ENCODE results near the gene UQCC5. TPM values are rescaled to one million over a fixed set of nuclear protein-coding genes. Genes with fewer than 3 reads are reported as not detected.

UQCC5 gene
- total RNA-seq, 1 experiment from 2014 or later: 37.8 TPM

- ChIA-PET CTCF (interaction anchor here (0.8 to 2.1 kb wide), 7 partner anchors 18 to 106 kb away, joined by 3 to 12 read pairs (median 4); partner anchors contain the start of genes STAB1, TNNC1 and UQCC5), POLR2A (interaction anchor here (0.6 to 1.7 kb wide), 2 partner anchors 14 to 1042 kb away, joined by 4 to 5 read pairs; no protein-coding TSS in a partner anchor)
- peaks cover 7% of the 10 kb centered on the region for H3K4me1 Mint-ChIP-seq
- peak overlapping the region; percentile 62 for H3K4me3 Mint-ChIP-seq
- no peak for DNase-seq (ENCODE audit: low spot score)
- H3K9me3 Mint-ChIP-seq: no peaks in the 10 kb centered on the region
- H3K27ac Mint-ChIP-seq: no peak overlapping the region; the same call in 1 of the 2 replicates
- no peaks in the 10 kb centered on the region; the same call in 1 of the 2 replicates for H3K27me3 Mint-ChIP-seq (ENCODE audit: low read depth)
- ATAC-seq: no peak
- TF ChIP-seq ATF2 (CRISPR knock-in tag; IDR thresholded peaks at IDR 0.05; ENCODE audit: borderline replicate concordance, low read depth): no peak
- no peak for TF ChIP-seq NFE2L1 (CRISPR knock-in tag; IDR thresholded peaks at IDR 0.05)
- no peak for TF ChIP-seq ELF4 (CRISPR knock-in tag; IDR thresholded peaks at IDR 0.05; ENCODE audit: low read depth)
- TF ChIP-seq ZBTB43 (CRISPR knock-in tag; IDR thresholded peaks at IDR 0.05): no peak
- TF ChIP-seq FOXJ3 (CRISPR knock-in tag; IDR thresholded peaks at IDR 0.05; ENCODE audit: borderline replicate concordance): no peak
- TF ChIP-seq NR2C2 (CRISPR knock-in tag; IDR thresholded peaks at IDR 0.05): no peak
- H3K36me3 Mint-ChIP-seq: no peaks in the 10 kb centered on the region
These were observed 18.3 kb upstream of the UQCC5 start for GRCh38 chr3:52517796-52518722.

GRCh38 chr3:52518723-52519444 is 17.5 kb upstream of the UQCC5 start:
- ChIA-PET CTCF (interaction anchor here (0.8 to 2.1 kb wide), 5 partner anchors 17 to 65 kb away, joined by 3 to 12 read pairs (median 6); partner anchors contain the start of genes STAB1, TNNC1 and UQCC5), POLR2A (interaction anchor here (1.7 kb wide), 1 partner anchor 13 kb away, joined by 5 read pairs; no protein-coding TSS in a partner anchor)
- TF ChIP-seq ZNF396 (CRISPR knock-in tag; IDR thresholded peaks at IDR 0.05; ENCODE audit: borderline replicate concordance) (no peak), SP1 (CRISPR knock-in tag; conservative IDR thresholded peaks at IDR 0.05) (0 out of 2 replicates have a peak, but pooled peaks have one; percentile 21), PRDM15 (CRISPR knock-in tag; IDR thresholded peaks at IDR 0.05) (no peak), ZNF425 (CRISPR knock-in tag; conservative IDR thresholded peaks at IDR 0.05) (no peak), ETV6 (CRISPR knock-in tag; IDR thresholded peaks at IDR 0.05) (no peak), PREB (CRISPR knock-in tag; IDR thresholded peaks at IDR 0.05; ENCODE audit: borderline replicate concordance) (no peak), ZNF263 (CRISPR knock-in tag; IDR thresholded peaks at IDR 0.05; ENCODE audit: low read depth) (no peak), FOXP1 (CRISPR knock-in tag; IDR thresholded peaks at IDR 0.05; ENCODE audit: borderline replicate concordance) (no peak)
- peak; percentile 78 for DNase-seq (ENCODE audit: low spot score)
- Mint-ChIP-seq H3K4me1 (peaks cover 7% of the 10 kb centered on the region), H3K9me3 (no peaks in the 10 kb centered on the region), H3K36me3 (peaks cover 1% of the 10 kb centered on the region; the same call in 1 of the 2 replicates), H3K27me3 (ENCODE audit: low read depth) (no peaks in the 10 kb centered on the region; the same call in 1 of the 2 replicates), H3K27ac (0 out of 2 replicates have a peak overlapping the region, but pooled peaks have one; percentile 45), H3K4me3 (peak overlapping the region; percentile 73)
- peak; percentile 81 for ATAC-seq
